ENCODE data around the gene ODAD3.

GRCh38 chr19:11435833-11436313 lies 952 bp upstream of the ODAD3 start:
- TF ChIP-seq, protein P1, sequence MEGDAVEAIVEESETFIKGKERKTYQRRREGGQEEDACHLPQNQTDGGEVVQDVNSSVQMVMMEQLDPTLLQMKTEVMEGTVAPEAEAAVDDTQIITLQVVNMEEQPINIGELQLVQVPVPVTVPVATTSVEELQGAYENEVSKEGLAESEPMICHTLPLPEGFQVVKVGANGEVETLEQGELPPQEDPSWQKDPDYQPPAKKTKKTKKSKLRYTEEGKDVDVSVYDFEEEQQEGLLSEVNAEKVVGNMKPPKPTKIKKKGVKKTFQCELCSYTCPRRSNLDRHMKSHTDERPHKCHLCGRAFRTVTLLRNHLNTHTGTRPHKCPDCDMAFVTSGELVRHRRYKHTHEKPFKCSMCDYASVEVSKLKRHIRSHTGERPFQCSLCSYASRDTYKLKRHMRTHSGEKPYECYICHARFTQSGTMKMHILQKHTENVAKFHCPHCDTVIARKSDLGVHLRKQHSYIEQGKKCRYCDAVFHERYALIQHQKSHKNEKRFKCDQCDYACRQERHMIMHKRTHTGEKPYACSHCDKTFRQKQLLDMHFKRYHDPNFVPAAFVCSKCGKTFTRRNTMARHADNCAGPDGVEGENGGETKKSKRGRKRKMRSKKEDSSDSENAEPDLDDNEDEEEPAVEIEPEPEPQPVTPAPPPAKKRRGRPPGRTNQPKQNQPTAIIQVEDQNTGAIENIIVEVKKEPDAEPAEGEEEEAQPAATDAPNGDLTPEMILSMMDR (IDR thresholded peaks at IDR 0.05; ENCODE audit: insufficient read depth, low read length), result no peak
- no peak for TF ChIP-seq SPI1 (IDR thresholded peaks at IDR 0.05; ENCODE audit: borderline replicate concordance, low read depth)
- TF ChIP-seq POLR2AphosphoS5 (IDR thresholded peaks at IDR 0.05; ENCODE audit: low read depth), result no peak
- TF ChIP-seq, protein P2, sequence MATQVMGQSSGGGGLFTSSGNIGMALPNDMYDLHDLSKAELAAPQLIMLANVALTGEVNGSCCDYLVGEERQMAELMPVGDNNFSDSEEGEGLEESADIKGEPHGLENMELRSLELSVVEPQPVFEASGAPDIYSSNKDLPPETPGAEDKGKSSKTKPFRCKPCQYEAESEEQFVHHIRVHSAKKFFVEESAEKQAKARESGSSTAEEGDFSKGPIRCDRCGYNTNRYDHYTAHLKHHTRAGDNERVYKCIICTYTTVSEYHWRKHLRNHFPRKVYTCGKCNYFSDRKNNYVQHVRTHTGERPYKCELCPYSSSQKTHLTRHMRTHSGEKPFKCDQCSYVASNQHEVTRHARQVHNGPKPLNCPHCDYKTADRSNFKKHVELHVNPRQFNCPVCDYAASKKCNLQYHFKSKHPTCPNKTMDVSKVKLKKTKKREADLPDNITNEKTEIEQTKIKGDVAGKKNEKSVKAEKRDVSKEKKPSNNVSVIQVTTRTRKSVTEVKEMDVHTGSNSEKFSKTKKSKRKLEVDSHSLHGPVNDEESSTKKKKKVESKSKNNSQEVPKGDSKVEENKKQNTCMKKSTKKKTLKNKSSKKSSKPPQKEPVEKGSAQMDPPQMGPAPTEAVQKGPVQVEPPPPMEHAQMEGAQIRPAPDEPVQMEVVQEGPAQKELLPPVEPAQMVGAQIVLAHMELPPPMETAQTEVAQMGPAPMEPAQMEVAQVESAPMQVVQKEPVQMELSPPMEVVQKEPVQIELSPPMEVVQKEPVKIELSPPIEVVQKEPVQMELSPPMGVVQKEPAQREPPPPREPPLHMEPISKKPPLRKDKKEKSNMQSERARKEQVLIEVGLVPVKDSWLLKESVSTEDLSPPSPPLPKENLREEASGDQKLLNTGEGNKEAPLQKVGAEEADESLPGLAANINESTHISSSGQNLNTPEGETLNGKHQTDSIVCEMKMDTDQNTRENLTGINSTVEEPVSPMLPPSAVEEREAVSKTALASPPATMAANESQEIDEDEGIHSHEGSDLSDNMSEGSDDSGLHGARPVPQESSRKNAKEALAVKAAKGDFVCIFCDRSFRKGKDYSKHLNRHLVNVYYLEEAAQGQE (IDR thresholded peaks at IDR 0.05; ENCODE audit: insufficient replicate concordance, low read depth), result no peak
- no peak for TF ChIP-seq GABPA (IDR thresholded peaks at IDR 0.05; ENCODE audit: low read depth)

Data from HL-60 (cell line).